Measurements from ENCODE around the gene UPK3BL2.
"Not testable (repeated sequence)": the region's sequence is repeated elsewhere in the genome, so short reads cannot be mapped to it uniquely, and the experiment has no call there.

UPK3BL2 gene

GRCh38 chr7:102493220-102493935, 50.1 kb downstream of the UPK3BL2 start:
- H3K36me3 ChIP-seq (ENCODE audit: control insufficient read depth in 5 of 5, insufficient read depth in 5 of 5, low read length in 5 of 5); H3K9ac ChIP-seq (ENCODE audit: low read length in 5 of 5); H3K27ac ChIP-seq (ENCODE audit: low read depth, low read length); H3K27me3 ChIP-seq (ENCODE audit: control insufficient read depth in 5 of 5, insufficient read depth in 4 of 5, low read length in 5 of 5); H3K4me1 ChIP-seq (ENCODE audit: control insufficient read depth in 5 of 5, insufficient read depth in 5 of 5, low read length in 5 of 5); H3K9me3 ChIP-seq (ENCODE audit: control insufficient read depth in 5 of 5, low read length in 5 of 5); H3K4me3 ChIP-seq (ENCODE audit: low read depth in 1 of 5, low read length in 5 of 5): not testable (repeated sequence)

GRCh38 chr7:102490529-102491075, 52.9 kb downstream of the UPK3BL2 start:
- not testable (repeated sequence) for H3K36me3 ChIP-seq (ENCODE audit: control insufficient read depth in 5 of 5, insufficient read depth in 5 of 5, low read length in 5 of 5); H3K27ac ChIP-seq (ENCODE audit: low read depth, low read length); H3K9me3 ChIP-seq (ENCODE audit: control insufficient read depth in 5 of 5, low read length in 5 of 5); H3K9ac ChIP-seq (ENCODE audit: low read length in 5 of 5); H3K4me3 ChIP-seq (ENCODE audit: low read depth in 1 of 5, low read length in 5 of 5); H3K4me1 ChIP-seq (ENCODE audit: control insufficient read depth in 5 of 5, insufficient read depth in 5 of 5, low read length in 5 of 5); H3K27me3 ChIP-seq (ENCODE audit: control insufficient read depth in 5 of 5, insufficient read depth in 4 of 5, low read length in 5 of 5)

Measured in subcutaneous abdominal adipose tissue (tissue), 5 donors.